ENCODE results near the gene ZNF366.

- no peak for TF ChIP-seq CTCF (IDR thresholded peaks at IDR 0.05)
- TF ChIP-seq POLR2AphosphoS5 (IDR thresholded peaks at IDR 0.05): no peak
- no peak for TF ChIP-seq POLR2A (IDR thresholded peaks at IDR 0.05)
Measured at GRCh38 chr5:72505016-72505415, 2.2 kb downstream of the ZNF366 start.

All from suprapubic skin (tissue), 4 donors.